ENCODE measurements around the gene ITGAD.

The ITGAD gene

DNA sequence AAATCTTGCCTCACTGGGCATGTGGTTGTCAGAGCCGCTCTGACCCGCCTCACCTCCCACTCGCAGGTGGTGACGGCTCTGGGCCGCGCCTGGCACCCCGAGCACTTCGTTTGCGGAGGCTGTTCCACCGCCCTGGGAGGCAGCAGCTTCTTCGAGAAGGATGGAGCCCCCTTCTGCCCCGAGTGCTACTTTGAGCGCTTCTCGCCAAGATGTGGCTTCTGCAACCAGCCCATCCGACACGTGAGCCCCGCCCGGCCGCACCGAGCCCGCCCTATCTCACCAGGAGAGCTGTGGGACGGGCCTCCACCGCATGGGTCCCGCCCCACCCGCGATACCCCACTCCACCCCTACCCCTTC is 82.8 kb downstream of the ITGAD start:
- DNase-seq (ENCODE audit: low spot score) = no peak
